HEK293 (cell line): ENCODE results near the gene DNHD1.
A peak's percentile ranks its signal among the peaks of the same experiment; 100 is the strongest.

Experiments used
- CTCF ChIA-PET: fragments of 350-600 bp; formaldehyde crosslinking; extraction: SDS; loops from one replicate; lab custom pipeline; 2021; ENCODE audit warnings: antibody characterized with exemption; lab: Yijun Ruan, JAX
- POLR2A ChIA-PET: fragments of 300-600 bp; formaldehyde crosslinking; extraction: SDS; loops from one replicate; lab custom pipeline; 2020; ENCODE audit warnings: antibody characterized with exemption, inconsistent platforms; lab: Yijun Ruan, JAX
- H3K27ac ChIP-seq: fragments of 200-500 bp; sonication (Bioruptor generic); 2 replicates; pipeline ENCODE4 v1.5.1; 2014; ENCODE audit warnings: low read depth, low read length, control low read depth, inconsistent platforms; ENCODE audit errors: extremely low read depth
- H3K36me3 ChIP-seq, 2 experiments: fragments of 200-500 bp in 1 of 2; sonication (Bioruptor generic) in 1 of 2; 1 replicate in 1 of 2; 2 replicates in 1 of 2; pipeline ENCODE4 v1.5.1; 2014 to 2017; ENCODE audit warnings: inconsistent platforms in 2 of 2, low read length in 2 of 2; ENCODE audit not compliant: control insufficient read depth in 2 of 2, insufficient read depth in 1 of 2
- H3K4me1 ChIP-seq: fragments of 200-500 bp; sonication (Bioruptor generic); 2 replicates; pipeline ENCODE4 v1.5.1; 2014; ENCODE audit warnings: mild to moderate bottlenecking, low read length, inconsistent platforms; ENCODE audit not compliant: control insufficient read depth, insufficient read depth
- H3K4me3 ChIP-seq: 2 replicates; pipeline ENCODE4 v1.5.1; 2011; ENCODE audit warnings: low read depth, mild to moderate bottlenecking, control low read depth, low read length, moderate library complexity
- H3K9me3 ChIP-seq: fragments of 200-500 bp; sonication (Bioruptor generic); 2 replicates; pipeline ENCODE4 v1.5.1; 2014; ENCODE audit warnings: low read depth, low read length, inconsistent platforms; ENCODE audit not compliant: control insufficient read depth, insufficient read depth
- EGR2 ChIP-seq: fragments of 450-650 bp; formaldehyde crosslinking; IDR thresholded peaks from 2 replicates; pipeline ENCODE4 v1.5.1; 2016; ENCODE audit warnings: low read depth, missing biosample characterization, missing genetic modification characterization
- GLI4 ChIP-seq: fragments of 450-650 bp; formaldehyde crosslinking; IDR thresholded peaks from 2 replicates; pipeline ENCODE4 v1.5.1; 2016; ENCODE audit warnings: missing biosample characterization, missing genetic modification characterization
- PRDM1 ChIP-seq: fragments of 450-650 bp; formaldehyde crosslinking; IDR thresholded peaks from 2 replicates; pipeline ENCODE4; 2016; ENCODE audit warnings: missing biosample characterization, missing genetic modification characterization
- PRDM4 ChIP-seq: fragments of 450-650 bp; formaldehyde crosslinking; IDR thresholded peaks from 2 replicates; pipeline ENCODE4 v1.5.1; 2017; ENCODE audit warnings: missing biosample characterization, missing genetic modification characterization
- SCRT1 ChIP-seq: fragments of 450-650 bp; formaldehyde crosslinking; IDR thresholded peaks from 2 replicates; pipeline ENCODE4 v1.5.1; 2016; ENCODE audit warnings: missing biosample characterization, missing genetic modification characterization, borderline replicate concordance
- SCRT2 ChIP-seq: fragments of 450-650 bp; formaldehyde crosslinking; IDR thresholded peaks from 2 replicates; pipeline ENCODE4 v1.5.1; 2016; ENCODE audit warnings: missing biosample characterization, missing genetic modification characterization
- SETDB1 ChIP-seq: IDR thresholded peaks from one replicate; pipeline ENCODE4 v1.6.1; 2017; ENCODE audit warnings: mild to moderate bottlenecking, low read length, moderate library complexity, mixed read lengths; ENCODE audit not compliant: insufficient read length
- ZBTB49 ChIP-seq: fragments of 450-650 bp; formaldehyde crosslinking; IDR thresholded peaks from 2 replicates; pipeline ENCODE4 v1.5.1; 2016; ENCODE audit warnings: missing biosample characterization, missing genetic modification characterization, low read depth
- ZNF24 ChIP-seq: fragments of 450-650 bp; formaldehyde crosslinking; IDR thresholded peaks from 2 replicates; pipeline ENCODE4 v1.5.1; 2016; ENCODE audit warnings: missing biosample characterization, missing genetic modification characterization
- ZNF280D ChIP-seq: fragments of 450-650 bp; formaldehyde crosslinking; IDR thresholded peaks from 2 replicates; pipeline ENCODE4 v1.5.1; 2016; ENCODE audit warnings: missing biosample characterization, missing genetic modification characterization
- ZNF362 ChIP-seq: fragments of 450-650 bp; formaldehyde crosslinking; IDR thresholded peaks from 2 replicates; pipeline ENCODE4 v1.5.1; 2016; ENCODE audit warnings: missing biosample characterization, missing genetic modification characterization
- ZNF391 ChIP-seq: fragments of 450-650 bp; formaldehyde crosslinking; IDR thresholded peaks from 2 replicates; pipeline ENCODE4 v1.5.1; 2016; ENCODE audit warnings: low read depth, missing biosample characterization, missing genetic modification characterization, borderline replicate concordance
- ZNF423 ChIP-seq: fragments of 450-650 bp; formaldehyde crosslinking; IDR thresholded peaks from 2 replicates; pipeline ENCODE4 v1.5.1; 2016; ENCODE audit warnings: missing biosample characterization, missing genetic modification characterization
- ZNF561 ChIP-seq: fragments of 450-650 bp; IDR thresholded peaks from 2 replicates; pipeline ENCODE4 v1.5.1; 2018; ENCODE audit warnings: missing biosample characterization, missing genetic modification characterization, borderline replicate concordance
- ZNF585B ChIP-seq: fragments of 450-650 bp; formaldehyde crosslinking; IDR thresholded peaks from 2 replicates; pipeline ENCODE4 v1.5.1; 2016; ENCODE audit warnings: missing biosample characterization, missing genetic modification characterization
- ZNF621 ChIP-seq: fragments of 450-650 bp; formaldehyde crosslinking; IDR thresholded peaks from 2 replicates; pipeline ENCODE4 v1.5.1; 2017; ENCODE audit warnings: missing biosample characterization, missing genetic modification characterization
- ZNF768 ChIP-seq: fragments of 450-650 bp; formaldehyde crosslinking; IDR thresholded peaks from 2 replicates; pipeline ENCODE4 v1.5.1; 2018; ENCODE audit warnings: missing biosample characterization, mild to moderate bottlenecking, missing genetic modification characterization
- ZNF791 ChIP-seq: fragments of 450-650 bp; formaldehyde crosslinking; IDR thresholded peaks from 2 replicates; pipeline ENCODE4 v1.5.1; 2016; ENCODE audit warnings: missing biosample characterization, missing genetic modification characterization
- ZNF843 ChIP-seq: fragments of 450-650 bp; formaldehyde crosslinking; IDR thresholded peaks from 2 replicates; pipeline ENCODE4 v1.5.1; 2016; ENCODE audit warnings: missing biosample characterization, missing genetic modification characterization

Gene DNHD1

GRCh38 chr11:6583584-6583983 lies 86.5 kb downstream of the DNHD1 start:
- no peak overlapping the region for H3K4me3 ChIP-seq
- no peak overlapping the region for H3K27ac ChIP-seq
- CTCF ChIA-PET: no interaction called here
- H3K36me3 ChIP-seq: peaks cover 0 to 10% of the 10 kb centered on the region in 2 experiments; a peak in 1 of 3 replicates
- POLR2A ChIA-PET: no interaction called here
- no peak for TF ChIP-seq ZNF391
- TF ChIP-seq ZNF768 (tag by site-specific recombination): no peak
- TF ChIP-seq ZNF24 (tag by site-specific recombination): no peak
- TF ChIP-seq SETDB1: peak; percentile 44
- TF ChIP-seq SCRT1 (tag by site-specific recombination): no peak
- TF ChIP-seq ZNF362 (tag by site-specific recombination): no peak
- no peak for TF ChIP-seq ZNF621
- H3K9me3 ChIP-seq: no peaks in the 10 kb centered on the region
- H3K4me1 ChIP-seq: no peaks in the 10 kb centered on the region

- Histone ChIP-seq H3K4me1 (no peaks in the 10 kb centered on the region), H3K36me3 (peaks cover 0 to 10% of the 10 kb centered on the region in 2 experiments; a peak in 1 of 3 replicates), H3K9me3 (no peaks in the 10 kb centered on the region), H3K4me3 (no peak overlapping the region), H3K27ac (no peak overlapping the region)
- no peak for TF ChIP-seq ZBTB49 (tag by site-specific recombination)
- TF ChIP-seq ZNF280D (tag by site-specific recombination): peak; percentile 85
- TF ChIP-seq ZNF585B (tag by site-specific recombination): no peak
- no peak for TF ChIP-seq GLI4 (tag by site-specific recombination)
- POLR2A ChIA-PET: no interaction called here
- CTCF ChIA-PET: interaction anchor here (1.1 kb wide), 1 partner anchor 11 kb away, joined by 3 read pairs; no protein-coding TSS in a partner anchor
Measured at GRCh38 chr11:6584528-6584927, 87.4 kb downstream of the DNHD1 start.

- Histone ChIP-seq H3K36me3 (peaks cover 0 to 10% of the 10 kb centered on the region in 2 experiments; a peak in 2 of 3 replicates), H3K4me1 (no peaks in the 10 kb centered on the region), H3K9me3 (no peaks in the 10 kb centered on the region), H3K27ac (no peak overlapping the region), H3K4me3 (no peak overlapping the region)
- ChIA-PET CTCF (interaction anchor here (0.8 kb wide), 1 partner anchor 208 kb away, joined by 3 read pairs; no protein-coding TSS in a partner anchor), POLR2A (no interaction called here)
- TF ChIP-seq SETDB1 (no peak), EGR2 (tag by site-specific recombination) (no peak), SCRT2 (tag by site-specific recombination) (no peak), ZNF561 (no peak), ZNF423 (no peak), ZNF791 (tag by site-specific recombination) (no peak), PRDM1 (tag by site-specific recombination) (no peak), ZNF843 (tag by site-specific recombination) (no peak), ZNF391 (no peak), PRDM4 (tag by site-specific recombination) (no peak)
Measured at GRCh38 chr11:6586434-6587359, 89.6 kb downstream of the DNHD1 start.
